HepG2 (cell line): Measurements from ENCODE around the gene ASTN1.

Source experiments
- CTCF ChIP-seq: sonication (generic); formaldehyde crosslinking; IDR thresholded peaks from 2 replicates; pipeline ENCODE4 v1.5.0; 2020; ENCODE audit warnings: mild to moderate bottlenecking, missing genetic modification reagents, moderate library complexity
- KDM1A ChIP-seq: IDR thresholded peaks from 2 replicates; pipeline ENCODE4 v1.6.1; 2016; ENCODE audit warnings: missing compliant biosample characterization
- PHF21A ChIP-seq: sonication (generic); formaldehyde crosslinking; IDR thresholded peaks from 2 replicates; pipeline ENCODE4 v1.5.0; 2020; ENCODE audit warnings: mild to moderate bottlenecking, missing genetic modification reagents
- ZBTB33 ChIP-seq: sonication (generic); formaldehyde crosslinking; IDR thresholded peaks from 2 replicates; pipeline ENCODE4 v1.4.0; 2020; ENCODE audit warnings: missing genetic modification reagents
- ZNF331 ChIP-seq: sonication (generic); formaldehyde crosslinking; IDR thresholded peaks from 2 replicates; pipeline ENCODE4 v1.4.0; 2020; ENCODE audit warnings: missing genetic modification reagents
- ZNF567 ChIP-seq: sonication (generic); formaldehyde crosslinking; IDR thresholded peaks from 2 replicates; pipeline ENCODE4 v1.8.1; 2023; ENCODE audit warnings: mild to moderate bottlenecking, missing genetic modification reagents, borderline replicate concordance
- ZNF639 ChIP-seq: conservative IDR thresholded peaks from 2 replicates; pipeline ENCODE4 v1.6.1; 2018; ENCODE audit warnings: missing genetic modification reagents

- TF ChIP-seq PHF21A (CRISPR knock-in tag) (no peak), CTCF (CRISPR knock-in tag) (no peak), ZNF331 (CRISPR knock-in tag) (no peak), ZNF567 (CRISPR knock-in tag) (no peak), ZNF639 (CRISPR knock-in tag) (no peak), KDM1A (CRISPR knock-in tag) (no peak), ZBTB33 (CRISPR knock-in tag) (no peak)
Observed at GRCh38 chr1:176850871-176851270, 313.6 kb downstream of the ASTN1 start.
